GM21423 (cell line): Measurements from ENCODE around the gene MCF2L.

ENCODE experiments used
- ATAC-seq: cut with Tn5 transposase; IDR thresholded peaks from one replicate; pipeline ENCODE4 v1.9.1; 2021; ENCODE audit warnings: mild to moderate bottlenecking, moderate library complexity; ENCODE audit not compliant: unreplicated experiment

The MCF2L gene

GRCh38 chr13:113014752-113015745, 46.0 kb downstream of the MCF2L start:
- ATAC-seq, result no peak

- ATAC-seq, result no peak
Measured at GRCh38 chr13:113015826-113016525, 47.0 kb downstream of the MCF2L start.

GRCh38 chr13:113016526-113017295, 47.7 kb downstream of the MCF2L start:
- ATAC-seq, result no peak

- ATAC-seq, result no peak
Measured at GRCh38 chr13:113017506-113018215, 48.6 kb downstream of the MCF2L start.

GRCh38 chr13:113018676-113019465, 49.9 kb downstream of the MCF2L start:
- ATAC-seq, result no peak

GRCh38 chr13:113020323-113021080, 51.5 kb downstream of the MCF2L start:
- no peak for ATAC-seq

- no peak for ATAC-seq
Measured at GRCh38 chr13:113021391-113021790, 52.4 kb downstream of the MCF2L start.

- no peak for ATAC-seq
Measured at GRCh38 chr13:113021811-113022210, 52.8 kb downstream of the MCF2L start.

- no peak for ATAC-seq
Measured at GRCh38 chr13:113022391-113022744, 53.4 kb downstream of the MCF2L start.

- ATAC-seq, result no peak
Measured at GRCh38 chr13:113022745-113023574, 53.9 kb downstream of the MCF2L start.

GRCh38 chr13:113023694-113024430, 54.8 kb downstream of the MCF2L start:
- no peak for ATAC-seq

GRCh38 chr13:113024466-113024865, 55.5 kb downstream of the MCF2L start:
- no peak for ATAC-seq

GRCh38 chr13:113026391-113026910, 57.4 kb downstream of the MCF2L start:
- ATAC-seq, result no peak

- ATAC-seq, result no peak
Measured at GRCh38 chr13:113027095-113027494, 58.1 kb downstream of the MCF2L start.

- ATAC-seq, result no peak
Measured at GRCh38 chr13:113027566-113027965, 58.6 kb downstream of the MCF2L start.

- ATAC-seq, result no peak
Measured at GRCh38 chr13:113028336-113029060, 59.5 kb downstream of the MCF2L start.

GRCh38 chr13:113029061-113029445, 60.0 kb downstream of the MCF2L start:
- no peak for ATAC-seq
